GM19239 (cell line): Measurements from ENCODE around the gene MED12.

Experiments used
- DNase-seq: peaks from one replicate; pipeline ENCODE4 v3.0.0; 2011; ENCODE audit warnings: low spot score; ENCODE audit not compliant: insufficient read length
- FAIRE-seq: peaks from 2 replicates; lab custom pipeline; 2011; peaks lifted over from hg19 to GRCh38; lab: Jason Lieb, UNC

Gene MED12

GRCh38 chrX:71118032-71118984, at the start of gene MED12:
Gene MED12 (plus strand): TSS chrX:71118596. CDS start chrX:71118755, 159 bp downstream.
- DNase-seq (peak; percentile 46), FAIRE-seq (peak; percentile 97)

GRCh38 chrX:71070531-71070930, 47.9 kb upstream of the MED12 start:
- no peak for FAIRE-seq

GRCh38 chrX:71081330-71082123, 36.9 kb upstream of the MED12 start:
- FAIRE-seq = no peak
- DNase-seq = no peak

More at GRCh38 chrX:71070531-71070930, 47.9 kb upstream of the MED12 start:
- no peak for DNase-seq

- DNase-seq (no peak), FAIRE-seq (no peak)
Observed at GRCh38 chrX:71082124-71082647, 36.2 kb upstream of the MED12 start.

GRCh38 chrX:71082822-71083221, 35.6 kb upstream of the MED12 start:
- no peak for FAIRE-seq

GRCh38 chrX:71085900-71086299, 32.5 kb upstream of the MED12 start:
- FAIRE-seq (no peak), DNase-seq (no peak)

More at GRCh38 chrX:71082822-71083221, 35.6 kb upstream of the MED12 start:
- no peak for DNase-seq

- DNase-seq (no peak), FAIRE-seq (no peak)
Observed at GRCh38 chrX:71091263-71091662, 27.1 kb upstream of the MED12 start.

GRCh38 chrX:71095033-71095432, 23.4 kb upstream of the MED12 start:
- no peak for DNase-seq
- FAIRE-seq = peak; percentile 77

- DNase-seq = peak; percentile 56
- peak; percentile 89 for FAIRE-seq
Observed at GRCh38 chrX:71095555-71095980, 22.8 kb upstream of the MED12 start, which contains the start of gene FOXO4. Gene FOXO4 (plus strand): TSS chrX:71095851. CDS start chrX:71096529, 678 bp downstream.

- peak; percentile 86 for FAIRE-seq
- DNase-seq = no peak
Observed at GRCh38 chrX:71095981-71096759, 22.2 kb upstream of the MED12 start.

GRCh38 chrX:71096760-71097032, 21.7 kb upstream of the MED12 start:
- FAIRE-seq = no peak

GRCh38 chrX:71098302-71098701, 20.1 kb upstream of the MED12 start:
- no peak for FAIRE-seq
- DNase-seq = no peak

More at GRCh38 chrX:71096760-71097032, 21.7 kb upstream of the MED12 start:
- no peak for DNase-seq

- FAIRE-seq (no peak), DNase-seq (no peak)
Observed at GRCh38 chrX:71098951-71099506, 19.4 kb upstream of the MED12 start.

- no peak for FAIRE-seq
- no peak for DNase-seq
Observed at GRCh38 chrX:71099736-71100135, 18.7 kb upstream of the MED12 start.

- FAIRE-seq = no peak
- no peak for DNase-seq
Observed at GRCh38 chrX:71100581-71101505, 17.6 kb upstream of the MED12 start.

GRCh38 chrX:71102292-71102691, 16.1 kb upstream of the MED12 start:
- FAIRE-seq = no peak

GRCh38 chrX:71103110-71103983, 15.0 kb upstream of the MED12 start:
- no peak for DNase-seq
- peak; percentile 94 for FAIRE-seq

More at GRCh38 chrX:71102292-71102691, 16.1 kb upstream of the MED12 start:
- DNase-seq = no peak

- FAIRE-seq (peak; percentile 71), DNase-seq (no peak)
Observed at GRCh38 chrX:71105628-71106027, 12.8 kb upstream of the MED12 start.
